Calu3 (cell line): ENCODE measurements around the gene KLC1. TPM values are rescaled to one million over a fixed set of nuclear protein-coding genes. Genes with fewer than 3 reads are reported as not detected.

Source experiments
- BruUV-seq: library from RNA; stranded (reverse); fragments of 400-500 nt; replicated peaks from 2 replicates; lab custom pipeline; 2021; lab: Mats Ljungman, UMichigan
- CTCF ChIA-PET: fragments of 300-600 bp; sonication (Branson Sonifier 250); formaldehyde crosslinking; loops from one replicate; lab custom pipeline; 2022; ENCODE audit warnings: antibody characterized with exemption; lab: Charles Lee
- DNase-seq: peaks from one replicate; pipeline ENCODE4 v3.0.0; 2022
- H3K27ac Mint-ChIP-seq: one replicate; pipeline ENCODE4 v1.8.0; 2022; ENCODE audit warnings: mixed read lengths; ENCODE audit not compliant: unreplicated experiment
- H3K27me3 Mint-ChIP-seq: one replicate; pipeline ENCODE4 v1.8.0; 2022; ENCODE audit warnings: mixed read lengths; ENCODE audit not compliant: unreplicated experiment
- H3K36me3 Mint-ChIP-seq: one replicate; pipeline ENCODE4 v1.8.0; 2022; ENCODE audit warnings: mild to moderate bottlenecking, moderate library complexity, mixed read lengths; ENCODE audit not compliant: insufficient read depth, unreplicated experiment
- H3K4me1 Mint-ChIP-seq: one replicate; pipeline ENCODE4 v1.8.0; 2022; ENCODE audit warnings: mild to moderate bottlenecking, low read depth, mixed read lengths; ENCODE audit not compliant: unreplicated experiment
- H3K4me3 Mint-ChIP-seq: one replicate; pipeline ENCODE4 v1.8.0; 2022; ENCODE audit warnings: mild to moderate bottlenecking, low read depth, moderate library complexity, mixed read lengths; ENCODE audit not compliant: unreplicated experiment
- H3K9me3 Mint-ChIP-seq: one replicate; pipeline ENCODE4 v1.8.0; 2022; ENCODE audit warnings: low read depth, mixed read lengths; ENCODE audit not compliant: unreplicated experiment
- intact Hi-C: fragments of 100-400 bp; cut with micrococcal nuclease; formaldehyde crosslinking; loops from one replicate; pipeline ENCODE4 v1.10.0; 2022; ENCODE audit not compliant: unreplicated experiment
- total RNA-seq: library from RNA; stranded (reverse); gene quantifications from 2 replicates; pipeline ENCODE4 v1.2.3, GENCODE V29; 2022
- TF ChIP-seq, protein P1 (sequence below): fragments of 200-600 bp; IDR thresholded peaks from one replicate; pipeline ENCODE4 v1.8.0; 2022; ENCODE audit warnings: antibody characterized with exemption; ENCODE audit not compliant: unreplicated experiment

The KLC1 gene
- total RNA-seq, 1 experiment from 2014 or later, result 124 TPM

DNA sequence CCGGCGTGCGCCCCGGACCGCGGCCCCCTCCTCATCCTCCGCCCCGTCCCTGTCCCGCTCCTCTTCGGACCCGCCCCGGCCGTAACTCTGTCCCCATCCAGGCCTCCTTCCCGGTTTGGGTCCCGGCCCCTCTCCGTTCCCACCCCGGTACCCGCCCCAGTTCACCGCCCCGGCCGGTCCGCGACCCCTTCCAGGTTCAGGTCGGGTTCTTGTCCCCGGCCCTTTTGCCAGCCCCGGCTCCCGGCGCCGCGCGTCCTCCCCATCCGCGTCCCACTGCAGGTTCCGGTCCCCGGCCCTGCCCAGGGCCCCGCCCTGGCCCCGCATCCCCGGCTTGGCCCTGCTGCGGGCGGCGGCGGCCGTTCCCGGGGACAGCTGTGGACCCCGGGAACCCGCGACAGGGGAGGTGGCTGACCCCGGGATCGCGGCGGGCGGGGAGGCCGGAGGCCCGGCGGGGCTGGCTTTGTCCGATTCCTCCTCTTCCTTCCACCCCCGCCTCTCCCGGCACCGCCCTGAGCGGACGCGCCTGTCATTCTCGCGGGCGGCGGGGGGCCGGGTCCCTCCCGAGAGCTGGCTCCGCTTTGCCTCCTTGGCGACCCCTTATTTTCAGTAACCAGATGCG is 601 bp downstream of the KLC1 start:
- Mint-ChIP-seq H3K9me3 (no peaks in the 10 kb centered on the region), H3K27ac (peak overlapping the region; percentile 72), H3K27me3 (no peaks in the 10 kb centered on the region), H3K4me1 (peaks cover 20% of the 10 kb centered on the region), H3K36me3 (peaks cover 49% of the 10 kb centered on the region), H3K4me3 (peak overlapping the region; percentile 79)
- BruUV-seq, result no TSS peak
- TF ChIP-seq, protein P1, sequence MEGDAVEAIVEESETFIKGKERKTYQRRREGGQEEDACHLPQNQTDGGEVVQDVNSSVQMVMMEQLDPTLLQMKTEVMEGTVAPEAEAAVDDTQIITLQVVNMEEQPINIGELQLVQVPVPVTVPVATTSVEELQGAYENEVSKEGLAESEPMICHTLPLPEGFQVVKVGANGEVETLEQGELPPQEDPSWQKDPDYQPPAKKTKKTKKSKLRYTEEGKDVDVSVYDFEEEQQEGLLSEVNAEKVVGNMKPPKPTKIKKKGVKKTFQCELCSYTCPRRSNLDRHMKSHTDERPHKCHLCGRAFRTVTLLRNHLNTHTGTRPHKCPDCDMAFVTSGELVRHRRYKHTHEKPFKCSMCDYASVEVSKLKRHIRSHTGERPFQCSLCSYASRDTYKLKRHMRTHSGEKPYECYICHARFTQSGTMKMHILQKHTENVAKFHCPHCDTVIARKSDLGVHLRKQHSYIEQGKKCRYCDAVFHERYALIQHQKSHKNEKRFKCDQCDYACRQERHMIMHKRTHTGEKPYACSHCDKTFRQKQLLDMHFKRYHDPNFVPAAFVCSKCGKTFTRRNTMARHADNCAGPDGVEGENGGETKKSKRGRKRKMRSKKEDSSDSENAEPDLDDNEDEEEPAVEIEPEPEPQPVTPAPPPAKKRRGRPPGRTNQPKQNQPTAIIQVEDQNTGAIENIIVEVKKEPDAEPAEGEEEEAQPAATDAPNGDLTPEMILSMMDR, result no peak
- CTCF ChIA-PET, result interaction anchor here (0.7 kb wide), 1 partner anchor 11 kb away, joined by 3 read pairs; no protein-coding TSS in a partner anchor
- DNase-seq, result peak; percentile 50
- intact Hi-C loops, result loop anchor here (10.0 kb wide), 1 partner anchor 55 kb away; no protein-coding TSS in a partner anchor

DNA sequence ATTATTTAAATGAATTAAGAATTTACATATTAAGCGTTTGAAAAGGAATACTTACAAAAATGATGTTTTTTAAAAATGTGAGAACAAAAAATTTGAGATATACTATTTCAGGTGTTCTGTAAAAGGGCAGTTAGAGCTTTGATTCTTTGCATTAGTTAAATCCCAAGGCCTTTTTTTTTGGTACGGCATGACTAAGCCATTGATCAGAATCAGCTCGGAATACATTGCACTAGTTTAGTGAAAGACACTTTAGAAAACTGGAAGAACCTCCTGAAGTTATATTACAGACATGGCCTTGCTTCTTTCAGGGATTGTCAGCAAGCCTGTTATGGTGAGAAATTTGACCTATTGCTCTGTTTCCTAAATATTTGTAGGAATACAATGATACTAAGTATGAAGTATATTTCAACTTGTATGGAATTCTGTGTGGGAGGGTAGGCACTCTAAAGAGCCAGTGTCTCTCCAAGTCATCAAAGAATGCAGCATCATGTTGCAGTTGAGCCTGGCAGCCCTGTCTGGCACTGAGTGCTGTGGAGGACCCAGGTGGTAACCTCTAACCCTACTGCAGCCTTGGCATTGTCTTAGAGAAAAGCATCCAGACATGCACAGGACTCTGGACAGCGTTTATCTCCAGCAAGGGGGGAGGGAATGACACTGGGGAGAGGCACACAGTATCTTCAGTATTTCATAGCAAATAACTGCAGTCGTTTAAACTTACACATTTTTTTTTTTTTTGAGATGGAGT is 1.5 kb downstream of the KLC1 start:
- TSS peak; percentile 77 for BruUV-seq
- Mint-ChIP-seq H3K27ac (peak overlapping the region; percentile 72), H3K27me3 (no peaks in the 10 kb centered on the region), H3K36me3 (peaks cover 46% of the 10 kb centered on the region), H3K9me3 (no peaks in the 10 kb centered on the region), H3K4me1 (peaks cover 14% of the 10 kb centered on the region), H3K4me3 (peak overlapping the region; percentile 79)
- TF ChIP-seq, protein P1, result no peak
- CTCF ChIA-PET, result interaction anchor here (0.7 kb wide), 1 partner anchor 12 kb away, joined by 3 read pairs; no protein-coding TSS in a partner anchor
- no peak for DNase-seq
- intact Hi-C loops, result no loop called here

DNA sequence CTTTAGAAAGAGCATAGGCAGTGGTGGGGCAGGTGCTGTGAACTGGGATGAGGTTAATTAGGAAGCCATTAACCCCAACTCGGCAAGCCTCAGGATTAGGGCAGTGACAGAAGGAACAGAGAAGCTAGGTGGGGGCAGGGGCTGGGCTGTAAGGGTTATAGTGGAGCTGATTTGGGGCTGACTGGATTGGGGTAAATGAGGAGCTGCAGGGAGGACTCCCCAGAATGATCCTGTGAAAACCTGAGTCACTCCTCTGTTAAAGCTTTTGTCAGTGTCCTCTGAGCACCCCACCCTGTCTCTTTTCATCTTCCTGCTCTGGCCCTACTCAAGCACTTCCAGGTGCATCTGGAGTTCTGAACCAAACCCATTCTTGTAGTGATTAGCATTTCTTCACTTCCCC is 4.4 kb downstream of the KLC1 start:
- no peaks in the 10 kb centered on the region for H3K9me3 Mint-ChIP-seq
- H3K4me3 Mint-ChIP-seq, result no peak overlapping the region
- no TSS peak for BruUV-seq
- TF ChIP-seq, protein P1, result no peak
- H3K27me3 Mint-ChIP-seq, result no peaks in the 10 kb centered on the region
- intact Hi-C loops, result no loop called here
- H3K4me1 Mint-ChIP-seq, result no peaks in the 10 kb centered on the region
- DNase-seq, result no peak
- H3K27ac Mint-ChIP-seq, result no peak overlapping the region
- CTCF ChIA-PET, result no interaction called here
- peaks cover 35% of the 10 kb centered on the region for H3K36me3 Mint-ChIP-seq

DNA sequence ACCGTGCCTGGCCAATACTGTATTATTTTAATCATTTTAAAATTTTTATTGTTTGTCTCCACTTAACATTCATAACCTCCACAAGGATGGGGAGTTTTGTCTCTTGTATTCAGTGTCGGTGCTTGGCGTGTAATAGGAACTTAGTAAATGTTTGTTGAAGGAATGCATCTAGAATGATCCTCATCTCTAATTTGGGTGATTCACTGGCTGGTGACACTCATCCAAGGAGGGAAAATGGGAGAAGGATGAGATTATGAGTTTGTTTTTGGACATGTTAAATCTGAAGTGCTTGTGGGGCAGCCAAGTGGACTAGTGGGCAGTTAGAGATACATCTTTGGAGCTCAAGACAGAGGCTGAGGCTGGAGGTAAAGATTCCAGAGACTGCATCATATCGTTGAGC is 5.1 kb downstream of the KLC1 start:
- CTCF ChIA-PET, result no interaction called here
- BruUV-seq, result no TSS peak
- no peaks in the 10 kb centered on the region for H3K9me3 Mint-ChIP-seq
- TF ChIP-seq, protein P1, result no peak
- no peaks in the 10 kb centered on the region for H3K27me3 Mint-ChIP-seq
- no peaks in the 10 kb centered on the region for H3K4me1 Mint-ChIP-seq
- no peak for DNase-seq
- intact Hi-C loops, result no loop called here
- peaks cover 31% of the 10 kb centered on the region for H3K36me3 Mint-ChIP-seq
- H3K4me3 Mint-ChIP-seq, result no peak overlapping the region
- no peak overlapping the region for H3K27ac Mint-ChIP-seq
